Activated T-helper 2 cell treated with anti-CD3 and anti-CD28 coated beads, Interferon-gamma antibody, Interleukin-2, Interleukin-4, amounts not matched to agents 10 μg/mL and 5 μg/mL and 100 μg/mL, durations not matched to agents 14 hours and 24 hours and 36 hours (primary cell): ENCODE results near the gene SRGAP2. TPM values are rescaled to one million over a fixed set of nuclear protein-coding genes. Genes with fewer than 3 reads are reported as not detected.
A peak's percentile ranks its signal among the peaks of the same experiment; 100 is the strongest.
"Not testable (repeated sequence)": the region's sequence is repeated elsewhere in the genome, so short reads cannot be mapped to it uniquely, and the experiment has no call there.

Experiments
- DNase-seq: peaks from one replicate; pipeline ENCODE4 v3.0.0; 2021; ENCODE audit warnings: low spot score
- H3K27ac Mint-ChIP-seq: one replicate; pipeline ENCODE4 v1.8.0; 2021; ENCODE audit warnings: mixed read lengths
- H3K27me3 Mint-ChIP-seq: one replicate; pipeline ENCODE4 v1.8.0; 2021; ENCODE audit warnings: low read depth, mixed read lengths
- H3K36me3 Mint-ChIP-seq: one replicate; pipeline ENCODE4 v1.8.0; 2021; ENCODE audit warnings: low read depth, mixed read lengths
- H3K4me1 Mint-ChIP-seq: one replicate; pipeline ENCODE4 v1.8.0; 2021; ENCODE audit warnings: low read depth, mixed read lengths
- H3K4me3 Mint-ChIP-seq: one replicate; pipeline ENCODE4 v1.8.0; 2021; ENCODE audit warnings: low read depth, mild to moderate bottlenecking, moderate library complexity, mixed read lengths
- H3K9me3 Mint-ChIP-seq: one replicate; pipeline ENCODE4 v1.8.0; 2021; ENCODE audit warnings: mixed read lengths
- intact Hi-C: fragments of 100-400 bp; cut with micrococcal nuclease; formaldehyde crosslinking; loops from one replicate; pipeline ENCODE4 v1.15.1; 2023
- total RNA-seq: library from RNA; stranded (reverse); gene quantifications from 2 replicates; pipeline ENCODE4 v1.2.3, GENCODE V29; 2022

The SRGAP2 gene
- total RNA-seq, 1 donor from 2014 or later = 142 TPM

GRCh38 chr1:206219514-206220331, 16.4 kb downstream of the SRGAP2 start:
- H3K36me3 Mint-ChIP-seq, H3K27me3 Mint-ChIP-seq, intact Hi-C loops, DNase-seq, H3K4me3 Mint-ChIP-seq, H3K4me1 Mint-ChIP-seq, H3K9me3 Mint-ChIP-seq, H3K27ac Mint-ChIP-seq: not testable (repeated sequence)

- H3K9me3 Mint-ChIP-seq, H3K27me3 Mint-ChIP-seq, H3K4me3 Mint-ChIP-seq, intact Hi-C loops, H3K27ac Mint-ChIP-seq, DNase-seq, H3K36me3 Mint-ChIP-seq, H3K4me1 Mint-ChIP-seq: not testable (repeated sequence)
Measured at GRCh38 chr1:206220332-206221000, 17.1 kb downstream of the SRGAP2 start.

GRCh38 chr1:206221585-206221984, 18.2 kb downstream of the SRGAP2 start:
- intact Hi-C loops, H3K4me1 Mint-ChIP-seq, DNase-seq, H3K9me3 Mint-ChIP-seq, H3K27ac Mint-ChIP-seq, H3K36me3 Mint-ChIP-seq, H3K4me3 Mint-ChIP-seq, H3K27me3 Mint-ChIP-seq: not testable (repeated sequence)

- H3K27me3 Mint-ChIP-seq, H3K4me3 Mint-ChIP-seq, intact Hi-C loops: not testable (repeated sequence)
Measured at GRCh38 chr1:206224190-206224776, 20.9 kb downstream of the SRGAP2 start.

DNA sequence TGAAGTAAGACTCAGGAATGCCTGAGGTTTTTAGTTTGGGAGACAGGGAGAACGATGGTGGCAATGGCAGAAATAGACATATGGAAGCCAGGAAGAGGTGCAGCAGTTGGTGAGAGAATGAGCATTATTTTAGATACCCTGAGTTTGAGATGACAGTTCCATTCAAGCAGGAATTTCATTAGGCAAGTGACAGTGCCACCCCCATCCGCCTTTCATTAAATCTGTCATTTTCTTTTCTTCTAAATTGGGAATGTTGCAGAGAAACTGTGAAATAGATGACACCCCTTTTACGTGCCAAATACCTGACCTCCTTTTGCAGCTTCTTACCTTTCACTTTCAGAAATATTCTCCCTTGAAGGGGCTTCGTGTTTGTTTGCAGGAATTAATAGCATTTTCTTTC, 22.0 kb downstream of the SRGAP2 start:
- H3K27ac Mint-ChIP-seq, H3K27me3 Mint-ChIP-seq, DNase-seq, H3K4me3 Mint-ChIP-seq, H3K9me3 Mint-ChIP-seq, H3K36me3 Mint-ChIP-seq, H3K4me1 Mint-ChIP-seq, intact Hi-C loops: not testable (repeated sequence)

More at GRCh38 chr1:206224190-206224776, 20.9 kb downstream of the SRGAP2 start:
- H3K9me3 Mint-ChIP-seq, H3K4me1 Mint-ChIP-seq, DNase-seq, H3K36me3 Mint-ChIP-seq: not testable (repeated sequence)
- peak overlapping the region; percentile 76 for H3K27ac Mint-ChIP-seq

DNA sequence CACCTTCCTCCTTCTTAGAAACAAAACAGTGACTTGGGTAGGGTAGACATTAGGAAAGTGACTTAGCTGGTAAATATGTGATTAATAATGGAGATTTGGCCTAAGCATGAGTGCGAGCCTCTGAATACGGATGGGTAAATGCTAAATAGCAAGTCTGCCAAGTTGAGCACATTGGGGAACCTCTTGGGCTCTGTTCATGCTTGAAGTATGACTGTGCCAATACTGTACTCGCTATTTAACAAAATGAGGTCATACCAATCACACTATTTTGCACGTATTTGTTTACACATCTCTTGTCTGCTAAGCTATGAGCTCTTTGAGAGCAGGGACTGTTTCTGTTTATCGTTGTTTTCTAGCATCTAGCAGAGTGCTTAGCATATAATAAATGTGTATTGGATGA, 23.5 kb downstream of the SRGAP2 start:
- intact Hi-C loops, H3K36me3 Mint-ChIP-seq, H3K4me1 Mint-ChIP-seq, H3K27me3 Mint-ChIP-seq, H3K4me3 Mint-ChIP-seq, H3K9me3 Mint-ChIP-seq, DNase-seq, H3K27ac Mint-ChIP-seq: not testable (repeated sequence)

- H3K4me3 Mint-ChIP-seq, H3K27ac Mint-ChIP-seq, intact Hi-C loops: not testable (repeated sequence)
Measured at GRCh38 chr1:206229286-206229685, 25.9 kb downstream of the SRGAP2 start.

GRCh38 chr1:206231989-206232388, 28.6 kb downstream of the SRGAP2 start:
- H3K27me3 Mint-ChIP-seq, H3K9me3 Mint-ChIP-seq, H3K4me1 Mint-ChIP-seq, intact Hi-C loops, H3K4me3 Mint-ChIP-seq, DNase-seq, H3K27ac Mint-ChIP-seq, H3K36me3 Mint-ChIP-seq: not testable (repeated sequence)

More at GRCh38 chr1:206229286-206229685, 25.9 kb downstream of the SRGAP2 start:
- not testable (repeated sequence) for H3K36me3 Mint-ChIP-seq, H3K27me3 Mint-ChIP-seq, H3K4me1 Mint-ChIP-seq, H3K9me3 Mint-ChIP-seq, DNase-seq

DNA sequence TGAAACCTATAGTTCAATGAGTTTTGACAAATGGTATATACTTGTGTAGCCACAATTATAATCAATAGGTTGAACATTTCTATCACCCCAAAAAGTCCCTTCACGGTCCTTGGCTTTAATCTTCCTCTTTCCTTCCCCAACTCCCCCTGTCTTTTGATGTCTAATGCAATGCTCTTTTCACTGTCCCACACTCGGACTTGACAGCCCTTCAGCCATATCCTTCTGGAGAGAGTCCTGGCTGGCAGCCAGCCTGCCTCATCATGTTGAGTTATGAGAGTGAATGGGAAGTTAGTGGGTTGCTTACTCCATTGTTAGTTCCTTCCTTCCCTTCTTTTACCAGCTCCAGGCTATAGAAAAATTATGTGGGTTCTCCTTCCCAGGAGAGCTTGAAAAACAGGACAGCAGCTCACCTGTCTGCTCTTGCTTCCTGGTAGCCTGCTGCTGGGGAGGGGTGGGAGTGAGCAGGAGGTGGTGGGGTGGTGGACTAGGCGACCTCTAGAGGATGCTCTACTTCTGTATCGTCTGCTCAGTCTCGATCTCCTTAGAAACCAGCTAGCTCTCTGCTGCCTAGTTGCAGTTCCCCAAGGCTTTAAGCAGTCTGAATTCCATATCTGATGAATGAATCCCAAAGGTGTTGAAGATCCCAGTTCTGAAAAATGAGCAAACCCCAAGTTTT, 29.8 kb downstream of the SRGAP2 start:
- H3K4me3 Mint-ChIP-seq, DNase-seq, H3K27me3 Mint-ChIP-seq, intact Hi-C loops, H3K27ac Mint-ChIP-seq, H3K4me1 Mint-ChIP-seq, H3K36me3 Mint-ChIP-seq, H3K9me3 Mint-ChIP-seq: not testable (repeated sequence)

GRCh38 chr1:206234189-206234916, 31.0 kb downstream of the SRGAP2 start:
- H3K4me1 Mint-ChIP-seq = peaks cover 10% of the 10 kb centered on the region
- DNase-seq, H3K9me3 Mint-ChIP-seq, intact Hi-C loops, H3K27me3 Mint-ChIP-seq, H3K36me3 Mint-ChIP-seq, H3K27ac Mint-ChIP-seq, H3K4me3 Mint-ChIP-seq: not testable (repeated sequence)

GRCh38 chr1:206235190-206235589, 31.8 kb downstream of the SRGAP2 start:
- H3K4me1 Mint-ChIP-seq = peaks cover 10% of the 10 kb centered on the region
- H3K27ac Mint-ChIP-seq, H3K4me3 Mint-ChIP-seq, DNase-seq, intact Hi-C loops, H3K9me3 Mint-ChIP-seq, H3K27me3 Mint-ChIP-seq, H3K36me3 Mint-ChIP-seq: not testable (repeated sequence)

- H3K9me3 Mint-ChIP-seq, H3K4me3 Mint-ChIP-seq, intact Hi-C loops, H3K27me3 Mint-ChIP-seq, DNase-seq, H3K27ac Mint-ChIP-seq, H3K36me3 Mint-ChIP-seq: not testable (repeated sequence)
- peaks cover 14% of the 10 kb centered on the region for H3K4me1 Mint-ChIP-seq
Measured at GRCh38 chr1:206240288-206240687, 36.9 kb downstream of the SRGAP2 start.
